Measurements from ENCODE around the gene ICAM2. TPM values are rescaled to one million over a fixed set of nuclear protein-coding genes. Genes with fewer than 3 reads are reported as not detected.

ICAM2 gene
- total RNA-seq, 1 experiment from 2014 or later: 0.33 TPM

DNA sequence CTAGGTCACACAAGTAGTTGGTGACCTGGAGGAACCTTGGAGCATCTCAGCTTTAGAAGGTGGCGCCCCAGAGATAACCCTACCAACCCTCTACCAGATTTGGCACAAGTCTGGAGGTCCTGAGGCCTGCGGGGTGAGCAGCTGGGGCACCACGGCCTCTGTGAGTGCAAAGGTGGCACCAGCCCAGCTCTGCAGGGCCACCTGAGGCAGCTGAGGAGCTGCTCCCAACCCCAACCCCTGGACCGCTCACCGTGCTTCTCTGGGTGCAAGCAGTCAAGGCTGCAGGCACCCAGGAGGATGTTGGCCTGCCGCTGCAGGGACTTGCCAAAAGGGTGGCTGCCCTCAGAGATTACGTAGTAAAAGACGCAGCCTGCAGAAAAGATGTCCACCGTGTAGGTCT is 28.4 kb upstream of the ICAM2 start (continued):
- TF ChIP-seq ZNF425 (CRISPR knock-in tag; conservative IDR thresholded peaks at IDR 0.05) (no peak), CREM (CRISPR knock-in tag; IDR thresholded peaks at IDR 0.05) (no peak), ZNF423 (CRISPR knock-in tag; IDR thresholded peaks at IDR 0.05) (no peak), JUN (CRISPR knock-in tag; IDR thresholded peaks at IDR 0.05) (no peak), ZNF396 (CRISPR knock-in tag; IDR thresholded peaks at IDR 0.05; ENCODE audit: borderline replicate concordance) (no peak), TEAD1 (CRISPR knock-in tag; IDR thresholded peaks at IDR 0.05) (no peak)
- TF ChIP-seq, protein P1, sequence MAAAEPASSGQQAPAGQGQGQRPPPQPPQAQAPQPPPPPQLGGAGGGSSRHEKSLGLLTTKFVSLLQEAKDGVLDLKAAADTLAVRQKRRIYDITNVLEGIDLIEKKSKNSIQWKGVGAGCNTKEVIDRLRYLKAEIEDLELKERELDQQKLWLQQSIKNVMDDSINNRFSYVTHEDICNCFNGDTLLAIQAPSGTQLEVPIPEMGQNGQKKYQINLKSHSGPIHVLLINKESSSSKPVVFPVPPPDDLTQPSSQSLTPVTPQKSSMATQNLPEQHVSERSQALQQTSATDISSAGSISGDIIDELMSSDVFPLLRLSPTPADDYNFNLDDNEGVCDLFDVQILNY (CRISPR knock-in tag; IDR thresholded peaks at IDR 0.05): no peak
- TF ChIP-seq, protein P2, sequence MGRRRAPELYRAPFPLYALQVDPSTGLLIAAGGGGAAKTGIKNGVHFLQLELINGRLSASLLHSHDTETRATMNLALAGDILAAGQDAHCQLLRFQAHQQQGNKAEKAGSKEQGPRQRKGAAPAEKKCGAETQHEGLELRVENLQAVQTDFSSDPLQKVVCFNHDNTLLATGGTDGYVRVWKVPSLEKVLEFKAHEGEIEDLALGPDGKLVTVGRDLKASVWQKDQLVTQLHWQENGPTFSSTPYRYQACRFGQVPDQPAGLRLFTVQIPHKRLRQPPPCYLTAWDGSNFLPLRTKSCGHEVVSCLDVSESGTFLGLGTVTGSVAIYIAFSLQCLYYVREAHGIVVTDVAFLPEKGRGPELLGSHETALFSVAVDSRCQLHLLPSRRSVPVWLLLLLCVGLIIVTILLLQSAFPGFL (CRISPR knock-in tag; IDR thresholded peaks at IDR 0.05; ENCODE audit: borderline replicate concordance): no peak
- TF ChIP-seq, protein P3, sequence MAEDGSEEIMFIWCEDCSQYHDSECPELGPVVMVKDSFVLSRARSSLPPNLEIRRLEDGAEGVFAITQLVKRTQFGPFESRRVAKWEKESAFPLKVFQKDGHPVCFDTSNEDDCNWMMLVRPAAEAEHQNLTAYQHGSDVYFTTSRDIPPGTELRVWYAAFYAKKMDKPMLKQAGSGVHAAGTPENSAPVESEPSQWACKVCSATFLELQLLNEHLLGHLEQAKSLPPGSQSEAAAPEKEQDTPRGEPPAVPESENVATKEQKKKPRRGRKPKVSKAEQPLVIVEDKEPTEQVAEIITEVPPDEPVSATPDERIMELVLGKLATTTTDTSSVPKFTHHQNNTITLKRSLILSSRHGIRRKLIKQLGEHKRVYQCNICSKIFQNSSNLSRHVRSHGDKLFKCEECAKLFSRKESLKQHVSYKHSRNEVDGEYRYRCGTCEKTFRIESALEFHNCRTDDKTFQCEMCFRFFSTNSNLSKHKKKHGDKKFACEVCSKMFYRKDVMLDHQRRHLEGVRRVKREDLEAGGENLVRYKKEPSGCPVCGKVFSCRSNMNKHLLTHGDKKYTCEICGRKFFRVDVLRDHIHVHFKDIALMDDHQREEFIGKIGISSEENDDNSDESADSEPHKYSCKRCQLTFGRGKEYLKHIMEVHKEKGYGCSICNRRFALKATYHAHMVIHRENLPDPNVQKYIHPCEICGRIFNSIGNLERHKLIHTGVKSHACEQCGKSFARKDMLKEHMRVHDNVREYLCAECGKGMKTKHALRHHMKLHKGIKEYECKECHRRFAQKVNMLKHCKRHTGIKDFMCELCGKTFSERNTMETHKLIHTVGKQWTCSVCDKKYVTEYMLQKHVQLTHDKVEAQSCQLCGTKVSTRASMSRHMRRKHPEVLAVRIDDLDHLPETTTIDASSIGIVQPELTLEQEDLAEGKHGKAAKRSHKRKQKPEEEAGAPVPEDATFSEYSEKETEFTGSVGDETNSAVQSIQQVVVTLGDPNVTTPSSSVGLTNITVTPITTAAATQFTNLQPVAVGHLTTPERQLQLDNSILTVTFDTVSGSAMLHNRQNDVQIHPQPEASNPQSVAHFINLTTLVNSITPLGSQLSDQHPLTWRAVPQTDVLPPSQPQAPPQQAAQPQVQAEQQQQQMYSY (CRISPR knock-in tag; IDR thresholded peaks at IDR 0.05): no peak

DNA sequence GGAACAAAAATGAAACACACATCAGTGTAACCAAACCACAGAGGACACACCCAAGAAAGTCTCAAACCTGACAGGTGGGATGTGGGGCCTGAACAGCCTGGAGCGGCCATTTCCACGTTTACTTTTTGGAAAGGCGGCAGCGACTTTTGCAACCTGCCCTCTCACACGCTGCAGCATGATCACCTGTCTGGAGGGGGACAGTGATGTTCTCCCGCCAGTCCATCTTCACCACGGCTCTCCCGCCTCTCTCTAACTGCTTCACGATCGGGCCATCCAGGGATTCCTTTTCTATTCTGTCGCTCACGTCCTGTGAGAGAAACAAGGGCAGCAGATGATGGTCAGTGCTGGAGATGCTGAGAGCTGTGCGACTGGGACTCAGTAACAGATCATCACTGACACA is 24.7 kb upstream of the ICAM2 start:
- TF ChIP-seq, protein P4, sequence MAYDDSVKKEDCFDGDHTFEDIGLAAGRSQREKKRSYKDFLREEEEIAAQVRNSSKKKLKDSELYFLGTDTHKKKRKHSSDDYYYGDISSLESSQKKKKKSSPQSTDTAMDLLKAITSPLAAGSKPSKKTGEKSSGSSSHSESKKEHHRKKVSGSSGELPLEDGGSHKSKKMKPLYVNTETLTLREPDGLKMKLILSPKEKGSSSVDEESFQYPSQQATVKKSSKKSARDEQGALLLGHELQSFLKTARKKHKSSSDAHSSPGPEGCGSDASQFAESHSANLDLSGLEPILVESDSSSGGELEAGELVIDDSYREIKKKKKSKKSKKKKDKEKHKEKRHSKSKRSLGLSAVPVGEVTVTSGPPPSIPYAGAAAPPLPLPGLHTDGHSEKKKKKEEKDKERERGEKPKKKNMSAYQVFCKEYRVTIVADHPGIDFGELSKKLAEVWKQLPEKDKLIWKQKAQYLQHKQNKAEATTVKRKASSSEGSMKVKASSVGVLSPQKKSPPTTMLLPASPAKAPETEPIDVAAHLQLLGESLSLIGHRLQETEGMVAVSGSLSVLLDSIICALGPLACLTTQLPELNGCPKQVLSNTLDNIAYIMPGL (CRISPR knock-in tag; IDR thresholded peaks at IDR 0.05): no peak
- TF ChIP-seq IRF2 (CRISPR knock-in tag; IDR thresholded peaks at IDR 0.05; ENCODE audit: borderline replicate concordance, low read depth): no peak
- TF ChIP-seq, protein P5, sequence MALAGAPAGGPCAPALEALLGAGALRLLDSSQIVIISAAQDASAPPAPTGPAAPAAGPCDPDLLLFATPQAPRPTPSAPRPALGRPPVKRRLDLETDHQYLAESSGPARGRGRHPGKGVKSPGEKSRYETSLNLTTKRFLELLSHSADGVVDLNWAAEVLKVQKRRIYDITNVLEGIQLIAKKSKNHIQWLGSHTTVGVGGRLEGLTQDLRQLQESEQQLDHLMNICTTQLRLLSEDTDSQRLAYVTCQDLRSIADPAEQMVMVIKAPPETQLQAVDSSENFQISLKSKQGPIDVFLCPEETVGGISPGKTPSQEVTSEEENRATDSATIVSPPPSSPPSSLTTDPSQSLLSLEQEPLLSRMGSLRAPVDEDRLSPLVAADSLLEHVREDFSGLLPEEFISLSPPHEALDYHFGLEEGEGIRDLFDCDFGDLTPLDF (CRISPR knock-in tag; IDR thresholded peaks at IDR 0.05): no peak
- TF ChIP-seq SP1 (CRISPR knock-in tag; conservative IDR thresholded peaks at IDR 0.05): no peak
- no peak for TF ChIP-seq ESRRA (CRISPR knock-in tag; IDR thresholded peaks at IDR 0.05; ENCODE audit: borderline replicate concordance)
- no peak for TF ChIP-seq ZNF219 (CRISPR knock-in tag; IDR thresholded peaks at IDR 0.05; ENCODE audit: borderline replicate concordance)
- no peak for TF ChIP-seq JUN (CRISPR knock-in tag; IDR thresholded peaks at IDR 0.05)
- no peak for TF ChIP-seq FOXP1 (CRISPR knock-in tag; IDR thresholded peaks at IDR 0.05; ENCODE audit: borderline replicate concordance)
- TF ChIP-seq SMAD3 (CRISPR knock-in tag; IDR thresholded peaks at IDR 0.05; ENCODE audit: borderline replicate concordance): no peak
- no peak for TF ChIP-seq ZNF138 (CRISPR knock-in tag; conservative IDR thresholded peaks at IDR 0.05)
- no peak for TF ChIP-seq ZBTB43 (CRISPR knock-in tag; IDR thresholded peaks at IDR 0.05)
- CTCF ChIA-PET: interaction anchor here (1.1 to 2.1 kb wide), 5 partner anchors 9 to 134 kb away, joined by 3 to 7 read pairs (median 5); partner anchors contain the start of gene CSHL1

More for the DNA sequence above, 24.7 kb upstream of the ICAM2 start:
- ATAC-seq (no peak), DNase-seq (ENCODE audit: low spot score) (no peak)
- no peak overlapping the region for H3K27ac Mint-ChIP-seq
- H3K36me3 Mint-ChIP-seq: 0 out of 2 replicates have a peak, but pooled peaks cover 3% of the 10 kb centered on the region
- H3K4me1 Mint-ChIP-seq: no peaks in the 10 kb centered on the region
- H3K4me3 Mint-ChIP-seq: no peak overlapping the region
- H3K27me3 Mint-ChIP-seq (ENCODE audit: low read depth): no peaks in the 10 kb centered on the region
- POLR2A ChIA-PET: no interaction called here
- no peaks in the 10 kb centered on the region for H3K9me3 Mint-ChIP-seq
